ENCODE measurements around the gene TCHP.
"Not testable (repeated sequence)": the region's sequence is repeated elsewhere in the genome, so short reads cannot be mapped to it uniquely, and the experiment has no call there.

Gene TCHP, protein sequence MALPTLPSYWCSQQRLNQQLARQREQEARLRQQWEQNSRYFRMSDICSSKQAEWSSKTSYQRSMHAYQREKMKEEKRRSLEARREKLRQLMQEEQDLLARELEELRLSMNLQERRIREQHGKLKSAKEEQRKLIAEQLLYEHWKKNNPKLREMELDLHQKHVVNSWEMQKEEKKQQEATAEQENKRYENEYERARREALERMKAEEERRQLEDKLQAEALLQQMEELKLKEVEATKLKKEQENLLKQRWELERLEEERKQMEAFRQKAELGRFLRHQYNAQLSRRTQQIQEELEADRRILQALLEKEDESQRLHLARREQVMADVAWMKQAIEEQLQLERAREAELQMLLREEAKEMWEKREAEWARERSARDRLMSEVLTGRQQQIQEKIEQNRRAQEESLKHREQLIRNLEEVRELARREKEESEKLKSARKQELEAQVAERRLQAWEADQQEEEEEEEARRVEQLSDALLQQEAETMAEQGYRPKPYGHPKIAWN

GRCh38 chr12:109899783-109900751, at the start of gene TCHP:
TSS of gene TCHP (plus strand) at chr12:109900274. CDS start at chr12:109903027, 2,753 bp downstream.
- peak; percentile 52 to 69 (median 54) for DNase-seq (ENCODE audit: low read depth in 3 of 3)

DNA sequence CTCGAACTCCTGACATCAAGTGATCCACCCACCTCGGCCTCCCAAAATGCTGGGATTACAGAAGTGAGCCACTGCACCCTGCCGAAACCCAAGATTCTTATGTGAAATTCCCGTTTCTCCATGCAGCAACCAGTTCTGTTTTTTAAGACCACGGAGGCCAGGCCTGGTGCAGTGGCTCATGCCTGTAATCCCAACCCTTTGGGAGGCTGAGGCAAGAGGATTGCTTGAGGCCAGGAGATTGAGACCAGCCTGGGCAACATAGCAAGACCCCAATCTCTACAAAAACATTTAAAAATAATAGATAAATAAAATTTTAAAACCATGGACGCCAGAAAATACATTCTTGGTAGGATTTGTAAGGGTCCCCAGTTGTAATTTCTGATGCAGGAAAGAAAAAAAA, 49.6 kb upstream of the TCHP start:
- not testable (repeated sequence) for DNase-seq (ENCODE audit: low read depth in 3 of 3)

- DNase-seq (ENCODE audit: low read depth in 3 of 3) = no peak
Observed at GRCh38 chr12:109855377-109855776, 44.7 kb upstream of the TCHP start.

- DNase-seq (ENCODE audit: low read depth in 3 of 3) = no peak
Observed at GRCh38 chr12:109857715-109858114, 42.4 kb upstream of the TCHP start.

DNA sequence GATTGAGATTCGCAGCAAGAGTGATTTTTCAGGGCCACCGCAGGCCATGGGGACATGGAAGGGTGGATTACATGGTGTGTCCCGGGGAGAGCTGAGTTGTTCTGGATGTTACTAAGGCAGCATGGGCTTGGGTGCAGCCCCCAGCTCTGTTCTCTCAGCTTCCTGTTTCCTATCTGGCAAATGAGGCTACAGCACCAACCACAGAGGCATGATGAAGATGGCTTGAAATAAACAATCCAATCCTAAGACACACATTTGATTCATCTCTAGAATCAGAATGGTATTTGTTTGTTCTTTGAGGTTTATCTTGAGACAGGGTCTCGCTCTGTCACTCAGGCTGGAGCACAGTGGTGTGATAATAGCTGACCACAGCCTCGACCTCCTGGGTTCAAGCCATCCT, 41.3 kb upstream of the TCHP start:
- no peak for DNase-seq (ENCODE audit: low read depth in 3 of 3)

- DNase-seq (ENCODE audit: low read depth in 3 of 3) = no peak
Observed at GRCh38 chr12:109860977-109861376, 39.1 kb upstream of the TCHP start.

DNA sequence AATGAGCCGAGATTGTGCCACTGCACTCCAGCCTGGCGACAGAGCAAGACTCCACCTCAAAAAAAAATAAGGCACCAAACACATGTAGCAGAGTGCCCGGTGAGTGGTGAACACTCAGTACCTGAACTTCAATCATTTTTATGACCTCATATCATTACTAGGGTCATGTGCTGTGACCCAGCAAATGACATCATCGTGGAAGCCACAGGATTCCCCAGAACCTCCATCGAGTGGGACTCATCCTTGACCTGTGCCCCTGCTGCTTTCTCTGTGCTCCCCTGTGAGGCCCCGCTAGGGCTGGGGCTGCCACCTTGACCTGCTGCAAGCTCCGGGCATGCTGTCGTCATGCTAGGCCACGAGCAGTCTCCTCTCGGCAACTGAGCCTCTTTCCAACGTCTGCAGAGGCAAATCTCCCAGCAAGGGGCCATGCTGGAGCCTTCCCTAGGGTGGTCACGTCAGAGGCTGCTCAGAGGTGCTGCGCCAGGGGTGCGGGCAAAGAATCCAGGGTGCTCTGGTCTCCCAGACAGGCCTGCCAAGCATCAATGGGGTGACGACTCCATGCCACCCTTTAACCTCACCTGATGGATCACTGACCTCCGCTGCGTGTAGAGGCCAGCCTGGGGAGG, 38.3 kb upstream of the TCHP start:
- DNase-seq (ENCODE audit: low read depth in 3 of 3) = no peak

- not testable (repeated sequence) for DNase-seq (ENCODE audit: low read depth in 3 of 3)
Observed at GRCh38 chr12:109862491-109862890, 37.6 kb upstream of the TCHP start.

DNA sequence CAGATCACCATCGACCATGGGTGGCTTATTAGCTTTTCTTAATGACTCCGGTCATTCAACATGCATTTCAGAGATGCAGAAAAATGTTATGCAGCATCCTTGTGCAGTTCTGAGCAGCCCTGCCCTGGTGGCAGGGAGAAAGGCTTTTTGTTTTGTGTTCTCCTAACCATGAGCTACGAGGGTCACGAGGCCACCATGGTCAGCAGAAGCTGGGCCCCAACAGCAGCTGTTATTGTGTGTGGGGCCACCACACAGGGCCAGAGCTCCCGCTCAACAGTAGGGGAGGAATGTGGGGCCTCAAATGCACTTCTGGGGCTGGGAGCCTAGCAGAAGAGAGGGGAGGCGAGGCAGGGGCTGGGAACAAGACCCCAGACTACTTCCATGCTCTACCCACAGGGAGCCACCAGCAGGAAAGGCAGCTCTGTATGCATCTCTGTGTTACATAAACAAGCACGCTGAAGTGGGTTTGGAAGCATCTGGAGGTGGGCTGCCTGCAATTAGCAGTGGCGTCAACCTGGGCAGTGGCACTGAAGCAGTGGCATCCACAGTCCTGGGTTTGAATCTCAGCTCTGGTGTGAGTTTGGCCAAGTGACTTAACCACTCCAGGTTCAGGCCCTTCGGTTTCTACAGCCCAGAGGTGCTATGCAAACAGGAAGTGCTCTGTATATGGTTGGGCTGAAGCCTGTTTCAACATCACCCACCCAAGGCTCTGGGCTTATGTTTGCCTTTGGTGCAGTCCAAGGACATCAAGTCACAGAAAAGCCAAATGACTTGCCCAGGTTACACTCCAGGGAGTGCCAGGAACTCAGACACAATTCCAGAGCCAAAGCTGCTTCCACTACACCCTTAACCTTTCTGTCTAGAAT, 36.0 kb upstream of the TCHP start:
- no peak for DNase-seq (ENCODE audit: low read depth in 3 of 3)

GRCh38 chr12:109864916-109865315, 35.2 kb upstream of the TCHP start:
- no peak for DNase-seq (ENCODE audit: low read depth in 3 of 3)

GRCh38 chr12:109868182-109869051, 31.7 kb upstream of the TCHP start:
- DNase-seq (ENCODE audit: low read depth in 3 of 3) = no peak

DNA sequence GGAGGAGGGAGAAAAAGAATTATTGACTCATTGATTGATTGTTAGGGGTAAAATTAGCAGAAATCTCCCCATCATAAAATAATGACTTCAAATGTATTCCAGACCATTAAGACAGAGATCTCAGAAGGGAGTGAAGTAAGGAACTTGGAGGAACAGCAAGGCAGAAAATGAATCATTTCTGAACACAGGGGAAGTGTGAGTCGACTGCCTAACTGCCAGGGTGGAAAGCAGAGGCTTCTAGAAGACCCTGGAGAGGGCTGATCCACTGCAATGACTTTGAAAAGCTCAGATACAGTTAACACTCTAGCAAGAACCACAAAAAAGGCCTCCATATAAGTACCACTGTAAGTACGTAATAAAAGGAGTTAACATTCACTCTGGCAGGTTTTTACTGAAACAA, 29.4 kb upstream of the TCHP start:
- no peak for DNase-seq (ENCODE audit: low read depth in 3 of 3)

- no peak for DNase-seq (ENCODE audit: low read depth in 3 of 3)
Observed at GRCh38 chr12:109871668-109872314, 28.3 kb upstream of the TCHP start.

DNA sequence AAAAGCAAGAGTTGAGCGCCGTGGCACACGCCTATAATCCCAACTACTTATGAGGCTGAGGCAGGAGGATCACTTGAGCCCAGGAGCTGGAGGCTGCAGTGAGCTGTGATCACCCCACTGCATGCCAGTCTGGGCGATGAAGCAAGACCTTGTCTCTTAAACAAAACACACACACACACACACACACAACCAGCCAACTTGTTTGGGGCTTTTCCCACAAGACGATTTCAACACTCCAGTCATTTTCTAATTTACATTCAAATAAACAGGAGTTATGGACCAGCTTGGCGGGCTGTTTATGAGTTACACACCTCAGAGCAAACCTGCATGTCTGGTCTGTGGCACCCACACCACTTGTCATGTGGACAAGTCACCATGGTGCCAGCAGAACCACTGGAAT, 26.4 kb upstream of the TCHP start:
- no peak for DNase-seq (ENCODE audit: low read depth in 3 of 3)

- no peak for DNase-seq (ENCODE audit: low read depth in 3 of 3)
Observed at GRCh38 chr12:109875572-109876131, 24.4 kb upstream of the TCHP start.

- DNase-seq (ENCODE audit: low read depth in 3 of 3) = no peak
Observed at GRCh38 chr12:109876406-109876805, 23.7 kb upstream of the TCHP start.

GRCh38 chr12:109877504-109878246, 22.4 kb upstream of the TCHP start:
- no peak for DNase-seq (ENCODE audit: low read depth in 3 of 3)

DNA sequence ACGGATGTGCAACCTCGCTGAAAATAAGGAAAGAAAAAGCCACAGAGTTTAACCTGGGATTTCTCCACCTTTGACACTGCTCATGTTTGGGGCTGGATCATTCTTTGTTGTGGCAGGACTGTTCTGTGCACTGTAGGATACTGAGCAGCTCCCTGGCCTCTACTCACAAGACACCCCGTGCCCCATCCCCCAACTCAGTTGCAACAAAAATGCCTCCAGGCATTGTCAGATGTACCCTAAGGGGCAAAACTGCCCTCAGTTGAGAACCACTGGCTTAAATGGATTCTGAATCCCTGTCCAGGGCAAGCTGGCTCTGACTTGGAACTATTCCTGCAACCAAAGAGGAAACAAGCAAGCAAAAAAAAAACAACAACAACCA, 21.8 kb upstream of the TCHP start:
- no peak for DNase-seq (ENCODE audit: low read depth in 3 of 3)

GRCh38 chr12:109878749-109879148, 21.3 kb upstream of the TCHP start:
- no peak for DNase-seq (ENCODE audit: low read depth in 3 of 3)
